Stimulated activated memory B cell treated with anti-CD40 and anti-IgM and Interleukin-4, amounts not matched to agents 10 μg/mL and 1 μg/mL and 100 μg/mL, for 72 hours (primary cell): ENCODE measurements around the gene HS3ST4.
A peak's percentile ranks its signal among the peaks of the same experiment; 100 is the strongest.

Experiments
- ATAC-seq: fragments of 150-1000 bp; cut with Tn5 transposase; 2 replicates; pipeline ENCODE4 v1.10.0; 2021
- H3K27ac Mint-ChIP-seq: one replicate; pipeline ENCODE4 v1.8.0; 2022; ENCODE audit warnings: mild to moderate bottlenecking, mixed read lengths
- H3K27me3 Mint-ChIP-seq: one replicate; pipeline ENCODE4 v1.8.0; 2022; ENCODE audit warnings: mixed read lengths
- H3K36me3 Mint-ChIP-seq: one replicate; pipeline ENCODE4 v1.8.0; 2022; ENCODE audit warnings: mixed read lengths
- H3K4me1 Mint-ChIP-seq: one replicate; pipeline ENCODE4 v1.8.0; 2022; ENCODE audit warnings: mixed read lengths
- H3K4me3 Mint-ChIP-seq: one replicate; pipeline ENCODE4 v1.8.0; 2022; ENCODE audit warnings: mild to moderate bottlenecking, moderate library complexity, mixed read lengths
- H3K9me3 Mint-ChIP-seq: one replicate; pipeline ENCODE4 v1.8.0; 2022; ENCODE audit warnings: mixed read lengths

HS3ST4 gene

DNA sequence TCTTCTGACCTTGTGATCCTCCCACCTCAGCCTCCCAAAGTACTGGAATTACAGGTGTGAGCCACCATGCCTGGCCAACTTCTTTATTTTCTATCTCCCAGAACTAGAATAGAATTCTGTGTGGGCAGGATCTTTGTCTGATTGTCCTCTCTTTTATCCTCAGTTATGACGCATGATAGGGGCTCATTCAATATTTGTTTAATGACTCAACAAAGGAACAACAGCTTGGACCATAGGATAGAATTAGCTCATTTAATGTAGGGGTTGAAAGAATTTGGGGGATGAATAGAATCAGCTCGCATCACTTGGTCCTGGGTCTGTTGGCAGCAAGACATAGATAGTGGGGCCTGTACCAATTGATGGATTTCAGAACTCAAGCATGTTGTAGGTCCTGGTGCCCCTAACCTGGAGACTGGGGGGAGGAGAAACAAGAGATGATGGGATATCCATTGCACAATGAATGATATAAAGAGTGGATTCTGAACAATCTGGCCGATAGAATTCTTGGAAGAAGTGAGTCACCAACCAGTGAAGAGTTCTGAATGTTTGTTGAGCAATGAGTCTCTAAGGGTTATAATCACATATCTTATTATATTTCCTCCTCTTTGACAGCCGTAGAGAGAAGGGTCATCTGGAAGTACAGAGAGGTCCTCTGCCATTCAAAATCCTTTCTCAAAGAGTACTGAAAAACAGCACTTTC, 250.2 kb downstream of the HS3ST4 start:
- ATAC-seq = no peak
- peaks cover 8% of the 10 kb centered on the region for H3K9me3 Mint-ChIP-seq
- no peaks in the 10 kb centered on the region for H3K36me3 Mint-ChIP-seq
- no peak overlapping the region for H3K27ac Mint-ChIP-seq
- H3K4me1 Mint-ChIP-seq = no peaks in the 10 kb centered on the region
- H3K27me3 Mint-ChIP-seq = no peaks in the 10 kb centered on the region
- no peak overlapping the region for H3K4me3 Mint-ChIP-seq

- no peaks in the 10 kb centered on the region for H3K36me3 Mint-ChIP-seq
- no peaks in the 10 kb centered on the region for H3K4me1 Mint-ChIP-seq
- peaks cover 8% of the 10 kb centered on the region for H3K9me3 Mint-ChIP-seq
- H3K27ac Mint-ChIP-seq = no peak overlapping the region
- no peak overlapping the region for H3K4me3 Mint-ChIP-seq
- H3K27me3 Mint-ChIP-seq = no peaks in the 10 kb centered on the region
- ATAC-seq = no peak
Measured at GRCh38 chr16:25950586-25951281, 259.0 kb downstream of the HS3ST4 start.

DNA sequence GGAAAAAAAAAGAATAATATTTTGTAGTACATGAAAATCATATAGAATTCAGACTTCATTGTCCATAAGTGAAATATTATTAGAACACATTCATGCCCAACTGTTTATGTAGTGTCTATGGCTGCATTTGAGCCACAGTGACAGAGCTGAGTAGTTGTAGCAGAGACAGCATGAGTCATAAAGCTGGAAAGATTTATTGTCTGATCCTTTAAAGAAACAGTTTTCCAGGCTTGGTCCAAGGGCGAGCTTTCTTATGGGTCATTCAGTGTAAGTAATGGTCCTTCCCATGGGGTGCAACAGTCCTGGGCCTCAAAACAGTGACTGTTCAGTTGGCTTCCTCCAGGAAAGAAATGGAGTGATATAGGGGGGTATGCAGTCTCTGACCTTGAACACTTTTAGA, 260.2 kb downstream of the HS3ST4 start:
- Mint-ChIP-seq H3K9me3 (peaks cover 6% of the 10 kb centered on the region), H3K36me3 (no peaks in the 10 kb centered on the region), H3K4me1 (no peaks in the 10 kb centered on the region), H3K4me3 (no peak overlapping the region), H3K27ac (no peak overlapping the region), H3K27me3 (no peaks in the 10 kb centered on the region)
- no peak for ATAC-seq

GRCh38 chr16:25952983-25953382, 261.2 kb downstream of the HS3ST4 start:
- no peaks in the 10 kb centered on the region for H3K4me1 Mint-ChIP-seq
- no peak for ATAC-seq
- no peaks in the 10 kb centered on the region for H3K36me3 Mint-ChIP-seq

DNA sequence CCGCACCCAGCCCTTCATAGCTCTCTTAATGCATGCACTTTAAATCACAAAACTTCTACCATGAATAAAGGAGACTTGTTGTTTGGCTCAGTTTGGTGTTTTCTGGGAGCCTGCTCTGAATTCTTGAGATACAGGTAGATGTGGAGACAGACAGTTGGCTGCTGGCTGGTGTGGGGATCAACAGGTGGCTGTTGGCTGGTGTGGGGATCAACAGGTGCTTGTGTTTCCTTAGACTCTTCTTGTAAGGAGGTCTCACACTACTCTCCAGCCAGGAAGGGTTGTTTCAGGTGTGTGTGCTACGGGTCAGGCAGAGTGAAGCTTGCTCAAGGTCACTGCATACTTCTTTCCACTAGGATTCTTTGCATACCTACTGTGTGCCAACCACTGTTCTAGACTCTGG, 265.9 kb downstream of the HS3ST4 start:
- no peaks in the 10 kb centered on the region for H3K27me3 Mint-ChIP-seq
- H3K4me1 Mint-ChIP-seq = no peaks in the 10 kb centered on the region
- H3K9me3 Mint-ChIP-seq = peaks cover 3% of the 10 kb centered on the region
- H3K4me3 Mint-ChIP-seq = no peak overlapping the region
- no peak overlapping the region for H3K27ac Mint-ChIP-seq
- ATAC-seq = no peak
- H3K36me3 Mint-ChIP-seq = no peaks in the 10 kb centered on the region

More at GRCh38 chr16:25952983-25953382, 261.2 kb downstream of the HS3ST4 start:
- H3K27me3 Mint-ChIP-seq = no peaks in the 10 kb centered on the region
- H3K9me3 Mint-ChIP-seq = peaks cover 3% of the 10 kb centered on the region
- no peak overlapping the region for H3K4me3 Mint-ChIP-seq
- H3K27ac Mint-ChIP-seq = no peak overlapping the region

DNA sequence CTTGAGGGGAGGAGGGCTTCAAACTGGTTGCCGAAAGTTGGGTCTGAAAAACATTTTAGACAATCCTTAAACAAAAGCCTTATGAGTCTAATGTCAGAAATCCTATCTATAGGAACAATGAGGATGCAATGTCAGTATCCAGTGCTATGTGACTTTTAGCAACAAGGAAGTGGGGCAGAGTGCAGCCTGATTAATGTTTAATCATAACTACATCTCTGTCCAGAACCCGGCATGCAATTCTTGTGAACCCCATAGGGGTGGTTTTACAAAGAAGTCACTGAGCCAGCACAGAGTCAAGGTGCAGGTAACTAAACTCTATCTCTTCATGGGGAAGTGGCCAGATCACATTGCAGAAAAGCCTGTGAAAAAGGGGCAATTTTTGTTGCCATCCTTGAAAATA, 267.5 kb downstream of the HS3ST4 start:
- ATAC-seq = no peak
- Mint-ChIP-seq H3K4me3 (no peak overlapping the region), H3K4me1 (no peaks in the 10 kb centered on the region), H3K27me3 (no peaks in the 10 kb centered on the region), H3K36me3 (no peaks in the 10 kb centered on the region), H3K27ac (no peak overlapping the region), H3K9me3 (peaks cover 2% of the 10 kb centered on the region)

DNA sequence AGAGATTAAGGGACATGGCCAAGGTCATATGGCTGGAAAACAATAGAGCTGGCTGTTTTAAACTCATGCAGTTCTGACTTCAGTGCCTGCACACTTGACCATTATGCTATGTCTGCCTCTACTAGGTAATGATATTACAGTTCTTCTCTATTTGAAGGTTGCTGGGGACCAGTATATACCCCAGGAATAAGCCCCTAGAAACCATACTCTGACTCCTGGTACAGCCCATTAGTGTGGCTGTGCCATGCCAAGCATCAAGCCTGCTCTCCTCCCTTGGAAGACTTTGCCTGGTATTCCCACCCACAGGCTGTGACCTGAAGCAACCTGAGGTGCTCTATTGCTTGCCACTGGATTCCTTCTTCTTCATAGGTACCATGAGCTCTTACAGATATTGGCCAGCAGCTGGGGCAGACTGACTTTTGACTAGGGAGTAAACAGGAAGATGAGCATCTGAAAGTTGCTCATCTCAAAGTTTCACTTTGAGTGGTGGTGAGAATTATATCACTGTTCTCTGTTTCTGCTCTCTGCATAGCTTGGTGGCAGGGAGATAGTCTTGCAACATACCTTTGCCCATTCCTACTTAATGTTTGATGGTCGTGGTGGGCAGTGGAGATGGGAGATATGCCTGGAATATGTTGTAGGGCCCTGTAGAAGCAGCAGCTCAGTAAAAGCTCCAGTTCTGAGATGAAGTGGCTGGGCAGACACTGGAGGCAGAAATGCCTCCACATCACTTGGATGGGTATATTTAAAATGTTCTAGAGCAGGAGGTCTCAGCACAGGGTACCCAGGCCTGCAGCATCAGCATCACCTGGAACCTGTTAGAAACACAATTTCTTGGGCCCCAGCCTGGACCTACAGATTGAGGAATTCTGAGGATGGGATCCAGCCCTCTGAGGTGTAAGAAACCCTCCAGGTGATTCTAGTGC, 274.7 kb downstream of the HS3ST4 start:
- no peak overlapping the region for H3K27ac Mint-ChIP-seq
- peak; percentile 60 for ATAC-seq

GRCh38 chr16:25977121-25977520, 285.4 kb downstream of the HS3ST4 start:
- Mint-ChIP-seq H3K4me3 (no peak overlapping the region), H3K4me1 (no peaks in the 10 kb centered on the region), H3K27me3 (no peaks in the 10 kb centered on the region), H3K27ac (no peak overlapping the region), H3K36me3 (no peaks in the 10 kb centered on the region), H3K9me3 (peaks cover 3% of the 10 kb centered on the region)
- ATAC-seq = no peak

More for the DNA sequence above, 274.7 kb downstream of the HS3ST4 start:
- Mint-ChIP-seq H3K36me3 (no peaks in the 10 kb centered on the region), H3K9me3 (peaks cover 5% of the 10 kb centered on the region), H3K4me3 (no peak overlapping the region), H3K27me3 (no peaks in the 10 kb centered on the region), H3K4me1 (no peaks in the 10 kb centered on the region)

DNA sequence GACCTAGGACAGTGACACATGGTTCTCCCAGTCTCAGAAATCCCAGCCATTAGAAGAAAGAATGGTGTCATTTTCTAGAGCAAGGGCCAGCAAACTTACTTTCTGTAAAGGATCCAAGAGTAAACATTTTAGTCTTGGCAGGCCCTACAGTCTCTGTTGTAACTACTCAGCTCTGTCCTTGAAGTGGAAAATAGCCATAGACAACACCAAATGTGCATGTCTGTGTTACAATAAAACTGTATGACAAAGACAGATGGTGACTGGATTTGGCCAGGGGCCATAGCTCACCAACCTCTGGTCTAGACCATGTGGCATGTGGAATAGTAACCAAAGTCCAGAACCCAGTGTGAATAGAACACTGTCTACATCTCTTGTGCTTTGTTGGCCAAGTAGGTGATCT, 286.5 kb downstream of the HS3ST4 start:
- no peak for ATAC-seq
- H3K27me3 Mint-ChIP-seq = no peaks in the 10 kb centered on the region
- H3K36me3 Mint-ChIP-seq = no peaks in the 10 kb centered on the region

GRCh38 chr16:25988084-25988483, 296.3 kb downstream of the HS3ST4 start:
- Mint-ChIP-seq H3K4me1 (no peaks in the 10 kb centered on the region), H3K27me3 (no peaks in the 10 kb centered on the region), H3K9me3 (peaks cover 7% of the 10 kb centered on the region)

More for the DNA sequence above, 286.5 kb downstream of the HS3ST4 start:
- H3K27ac Mint-ChIP-seq = no peak overlapping the region
- H3K9me3 Mint-ChIP-seq = peaks cover 3% of the 10 kb centered on the region
- H3K4me1 Mint-ChIP-seq = no peaks in the 10 kb centered on the region
- no peak overlapping the region for H3K4me3 Mint-ChIP-seq

DNA sequence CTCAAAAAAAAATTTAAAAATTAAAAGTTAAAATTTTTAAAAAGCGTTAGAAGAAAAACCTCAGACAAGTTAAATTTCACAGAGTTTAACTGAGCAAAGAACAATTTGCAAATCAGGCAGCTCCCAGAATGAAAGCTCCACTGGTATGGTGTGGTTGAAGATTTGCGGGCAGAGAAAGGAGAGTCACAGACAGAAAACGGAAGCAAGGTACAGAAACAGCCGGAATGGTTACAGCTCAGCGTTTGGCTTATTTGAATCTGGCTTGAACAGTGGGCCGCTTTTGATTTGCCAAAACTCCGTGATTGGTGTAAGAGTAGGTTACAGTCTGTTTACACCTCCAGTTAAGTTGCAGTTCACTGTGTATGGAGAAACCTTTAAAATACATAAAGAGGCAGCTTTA, 297.1 kb downstream of the HS3ST4 start:
- no peak overlapping the region for H3K27ac Mint-ChIP-seq
- no peaks in the 10 kb centered on the region for H3K4me1 Mint-ChIP-seq
- H3K27me3 Mint-ChIP-seq = no peaks in the 10 kb centered on the region
- no peak for ATAC-seq
- H3K36me3 Mint-ChIP-seq = no peaks in the 10 kb centered on the region
- H3K9me3 Mint-ChIP-seq = peaks cover 7% of the 10 kb centered on the region
- H3K4me3 Mint-ChIP-seq = no peak overlapping the region

More at GRCh38 chr16:25988084-25988483, 296.3 kb downstream of the HS3ST4 start:
- Mint-ChIP-seq H3K4me3 (no peak overlapping the region), H3K36me3 (no peaks in the 10 kb centered on the region), H3K27ac (no peak overlapping the region)
- no peak for ATAC-seq

GRCh38 chr16:25996052-25996451, 304.3 kb downstream of the HS3ST4 start:
- H3K27me3 Mint-ChIP-seq = no peaks in the 10 kb centered on the region
- H3K9me3 Mint-ChIP-seq = peaks cover 6% of the 10 kb centered on the region
- H3K36me3 Mint-ChIP-seq = no peaks in the 10 kb centered on the region
- H3K4me3 Mint-ChIP-seq = no peak overlapping the region
- no peaks in the 10 kb centered on the region for H3K4me1 Mint-ChIP-seq
- no peak for ATAC-seq
- H3K27ac Mint-ChIP-seq = no peak overlapping the region

DNA sequence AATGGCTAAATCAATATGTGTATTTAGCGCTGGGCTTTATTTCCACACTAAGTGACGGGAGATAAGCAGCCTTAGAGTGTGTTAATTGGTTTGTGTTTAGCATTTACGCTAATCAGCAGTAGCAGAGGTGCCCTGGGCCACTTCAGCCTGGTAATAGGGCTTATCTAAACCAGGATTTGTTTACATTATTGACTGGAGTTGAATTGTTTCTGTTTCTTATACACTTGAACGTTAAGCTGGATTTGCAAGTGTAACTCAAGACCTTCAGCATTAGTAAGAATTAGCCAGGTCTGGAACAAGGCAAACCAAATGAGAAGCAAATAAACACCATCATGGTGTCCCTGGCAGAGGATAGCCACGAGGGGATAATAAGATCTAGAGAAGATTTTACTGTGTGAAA, 313.6 kb downstream of the HS3ST4 start:
- Mint-ChIP-seq H3K27ac (no peak overlapping the region), H3K36me3 (no peaks in the 10 kb centered on the region), H3K4me1 (no peaks in the 10 kb centered on the region), H3K9me3 (peaks cover 11% of the 10 kb centered on the region), H3K4me3 (no peak overlapping the region), H3K27me3 (peaks cover 9% of the 10 kb centered on the region)
- no peak for ATAC-seq

DNA sequence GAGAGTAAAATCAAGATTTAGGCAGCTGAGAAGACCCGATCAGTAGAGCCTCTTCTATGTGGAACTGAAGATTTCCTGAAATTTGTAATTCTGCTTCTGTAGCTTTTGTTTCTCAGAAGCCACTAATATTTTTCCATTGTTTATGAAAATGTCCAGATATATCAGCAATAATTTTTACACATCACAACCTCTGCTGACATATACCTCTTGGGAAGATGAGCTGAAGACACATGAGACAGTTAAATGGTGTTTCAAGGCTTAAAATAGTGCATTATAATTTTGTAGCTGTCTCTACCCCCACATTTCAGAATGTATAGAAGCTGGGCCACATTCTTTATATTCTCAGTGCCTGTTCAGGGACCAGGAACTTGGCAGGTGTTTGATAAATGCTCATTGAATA, 320.6 kb downstream of the HS3ST4 start:
- peaks cover 8% of the 10 kb centered on the region for H3K27me3 Mint-ChIP-seq
- H3K9me3 Mint-ChIP-seq = peaks cover 14% of the 10 kb centered on the region
- no peak overlapping the region for H3K27ac Mint-ChIP-seq
- H3K36me3 Mint-ChIP-seq = no peaks in the 10 kb centered on the region
- no peak for ATAC-seq
- H3K4me1 Mint-ChIP-seq = no peaks in the 10 kb centered on the region
- no peak overlapping the region for H3K4me3 Mint-ChIP-seq

DNA sequence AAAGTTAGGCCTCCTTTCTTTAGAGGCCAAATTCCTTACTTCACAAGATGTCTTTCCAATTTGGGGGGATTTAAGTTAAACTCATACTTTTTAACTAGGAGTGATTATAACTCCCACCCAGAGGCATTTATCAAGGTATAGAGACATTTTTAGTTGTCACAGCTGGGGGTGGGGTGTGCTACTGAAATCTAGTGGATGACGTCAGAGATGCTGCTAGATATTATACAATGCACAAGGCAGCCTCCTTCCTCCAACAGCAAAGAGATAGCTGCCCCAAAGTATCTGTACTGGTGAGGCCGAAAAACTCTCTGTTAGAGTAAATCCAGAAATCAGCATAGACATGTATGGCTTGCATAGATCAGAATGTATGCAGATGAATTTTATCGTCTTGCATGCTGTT, 324.0 kb downstream of the HS3ST4 start:
- H3K9me3 Mint-ChIP-seq = peaks cover 17% of the 10 kb centered on the region
- H3K4me3 Mint-ChIP-seq = no peak overlapping the region
- H3K36me3 Mint-ChIP-seq = no peaks in the 10 kb centered on the region
- H3K4me1 Mint-ChIP-seq = no peaks in the 10 kb centered on the region
- peaks cover 5% of the 10 kb centered on the region for H3K27me3 Mint-ChIP-seq
- no peak for ATAC-seq
- no peak overlapping the region for H3K27ac Mint-ChIP-seq
